HCT116 (cell line): ENCODE results near the gene NOP14. TPM values are rescaled to one million over a fixed set of nuclear protein-coding genes. Genes with fewer than 3 reads are reported as not detected.

Experiments
- ATAC-seq: fragments of 200-7000 bp; cut with Tn5 transposase; 2 replicates; pipeline ENCODE4 v1.9.1; 2020; ENCODE audit warnings: mild to moderate bottlenecking, moderate library complexity
- BruUV-seq: library from RNA; stranded (reverse); fragments of 400-500 nt; replicated peaks from 2 replicates; lab custom pipeline; 2021; lab: Mats Ljungman, UMichigan
- CTCF ChIA-PET: fragments of 300-600 bp; sonication (Branson Sonifier 250); formaldehyde crosslinking; loops from one replicate; lab custom pipeline; 2021; ENCODE audit warnings: antibody characterized with exemption; lab: Charles Lee
- POLR2A ChIA-PET: fragments of 300-600, 350-600 bp; sonication (Branson Sonifier 250); formaldehyde crosslinking; loops from one replicate; lab custom pipeline; 2021; ENCODE audit warnings: antibody characterized with exemption; lab: Charles Lee
- RAD21 ChIA-PET, 2 experiments: fragments of 300-600 bp; sonication (Branson Sonifier 250); formaldehyde crosslinking; loops; one replicate each; lab custom pipeline; 2023; ENCODE audit warnings: low total read pairs in 2 of 2; ENCODE audit not compliant: uncharacterized antibody in 2 of 2, unreplicated experiment in 2 of 2, low non-redundant PET in 1 of 2; lab: Charles Lee
- DNase-seq: peaks from one replicate; pipeline ENCODE4 v3.0.0-alpha.2; 2010; ENCODE audit warnings: low read depth, low spot score
- H2AFZ ChIP-seq: fragments of 200-600 bp; shearing (Covaris generic), sonication (generic); 2 replicates; pipeline ENCODE4 v1.6.1; 2017; ENCODE audit warnings: low read depth, mixed run types, mixed read lengths, antibody characterized with exemption, low read length; ENCODE audit not compliant: poor library complexity, severe bottlenecking
- H3K27ac ChIP-seq: 2 replicates; pipeline ENCODE4 v1.5.1; 2012; ENCODE audit warnings: low read depth, low read length
- H3K27me3 ChIP-seq: fragments of 200-600 bp; sonication (generic); 2 replicates; pipeline ENCODE4 v1.6.1; 2016; ENCODE audit warnings: mixed run types, low read length, mixed read lengths; ENCODE audit not compliant: insufficient read depth
- H3K36me3 ChIP-seq, 2 experiments: fragments of 200-500 bp in 1 of 2; fragments of 200-600 bp in 1 of 2; sonication (Bioruptor generic) in 1 of 2; sonication (generic) in 1 of 2; 2 replicates each; pipeline versions ENCODE4 v1.5.1 to v1.6.1; 2014 to 2016; ENCODE audit warnings: low read length in 2 of 2, inconsistent platforms in 1 of 2, mixed read lengths in 1 of 2, mixed run types in 1 of 2; ENCODE audit not compliant: insufficient read depth in 2 of 2, control insufficient read depth in 1 of 2
- H3K4me1 ChIP-seq, 2 experiments: fragments of 200-600 bp in 1 of 2; sonication (generic) in 1 of 2; 2 replicates each; pipeline versions ENCODE4 v1.5.1 to v1.6.1; 2012 to 2017; ENCODE audit warnings: low read length in 2 of 2, inconsistent platforms in 1 of 2, mild to moderate bottlenecking in 1 of 2, mixed read lengths in 1 of 2, mixed run types in 1 of 2, moderate library complexity in 1 of 2; ENCODE audit not compliant: insufficient read depth in 2 of 2, control insufficient read depth in 1 of 2
- H3K4me2 ChIP-seq: fragments of 200-600 bp; sonication (generic); 2 replicates; pipeline ENCODE4 v1.6.1; 2017; ENCODE audit warnings: mixed run types, low read length, mixed read lengths
- H3K4me3 ChIP-seq, 2 experiments: fragments of 200-600 bp in 1 of 2; sonication (generic) in 1 of 2; replicated peaks in 1 of 2; 2 replicates each; pipeline ENCODE4 v1.5.1; 2011 to 2016; ENCODE audit warnings: low read length in 2 of 2, control low read depth in 1 of 2, low read depth in 1 of 2, mild to moderate bottlenecking in 1 of 2, mixed read lengths in 1 of 2, mixed run types in 1 of 2
- H3K79me2 ChIP-seq: fragments of 200-600 bp; sonication (generic); 2 replicates; pipeline ENCODE4 v1.6.1; 2017; ENCODE audit warnings: mild to moderate bottlenecking, mixed run types, low read length, moderate library complexity, mixed read lengths; ENCODE audit not compliant: insufficient read depth
- H3K9ac ChIP-seq: fragments of 200-600 bp; sonication (generic); 2 replicates; pipeline ENCODE4 v1.6.1; 2016; ENCODE audit warnings: low read length, mixed read lengths
- H3K9me2 ChIP-seq: fragments of 200-600 bp; sonication (generic), shearing (Covaris generic); 2 replicates; pipeline ENCODE4 v1.6.1; 2017; ENCODE audit warnings: mixed run types, mild to moderate bottlenecking, moderate library complexity; ENCODE audit not compliant: insufficient read depth
- H3K9me3 ChIP-seq, 2 experiments: fragments of 200-500 bp in 1 of 2; fragments of 200-600 bp in 1 of 2; sonication (Bioruptor generic) in 1 of 2; sonication (generic) in 1 of 2; 2 replicates each; pipeline ENCODE4 v1.6.1; 2014 to 2017; ENCODE audit warnings: low read length in 2 of 2, mixed read lengths in 2 of 2, inconsistent platforms in 1 of 2, low read depth in 1 of 2, mild to moderate bottlenecking in 1 of 2, mixed run types in 1 of 2, moderate library complexity in 1 of 2; ENCODE audit not compliant: control insufficient read depth in 1 of 2, insufficient read depth in 1 of 2
- H4K20me1 ChIP-seq: fragments of 200-600 bp; sonication (generic), shearing (Covaris generic); 2 replicates; pipeline ENCODE4 v1.6.1; 2017; ENCODE audit warnings: mixed run types, mild to moderate bottlenecking, moderate library complexity; ENCODE audit not compliant: insufficient read depth
- ATF3 ChIP-seq: IDR thresholded peaks from 2 replicates; pipeline ENCODE4 v1.6.1; 2012
- CBX3 ChIP-seq: IDR thresholded peaks from 2 replicates; pipeline ENCODE4 v1.6.1; 2012; ENCODE audit warnings: low read depth
- CEBPB ChIP-seq: IDR thresholded peaks from 2 replicates; pipeline ENCODE4 v1.6.1; 2012; ENCODE audit warnings: low read depth
- CTCF ChIP-seq, 3 experiments: fragments of 200-600 bp in 1 of 3; sonication (generic) in 1 of 3; IDR thresholded peaks in 2 of 3; conservative IDR thresholded peaks in 1 of 3; 2 replicates each; pipeline ENCODE4 v1.5.1; 2012 to 2017; ENCODE audit warnings: low read depth in 2 of 3, low read length in 2 of 3, antibody characterized with exemption in 1 of 3, borderline replicate concordance in 1 of 3, control low read depth in 1 of 3, mild to moderate bottlenecking in 1 of 3, mixed read lengths in 1 of 3, mixed run types in 1 of 3, moderate library complexity in 1 of 3; ENCODE audit not compliant: insufficient read depth in 1 of 3
- ELF1 ChIP-seq: IDR thresholded peaks from 2 replicates; pipeline ENCODE4 v1.6.1; 2012; ENCODE audit warnings: low read depth, borderline replicate concordance
- EZH2 ChIP-seq: fragments of 200-600 bp; sonication (generic); IDR thresholded peaks from 2 replicates; pipeline ENCODE4 v1.6.1; 2017; ENCODE audit warnings: antibody characterized with exemption, mixed run types
- EZH2phosphoT487 ChIP-seq: fragments of 200-600 bp; IDR thresholded peaks from 2 replicates; pipeline ENCODE4 v1.6.1; 2018; ENCODE audit warnings: antibody characterized with exemption, borderline replicate concordance
- MAX ChIP-seq: IDR thresholded peaks from 2 replicates; pipeline ENCODE4 v1.6.1; 2012
- POLR2A ChIP-seq: IDR thresholded peaks from 2 replicates; pipeline ENCODE4 v1.7.0; 2011; ENCODE audit warnings: borderline replicate concordance; ENCODE audit not compliant: insufficient read depth, insufficient read length; ENCODE audit errors: extremely low read depth
- RAD21 ChIP-seq: IDR thresholded peaks from 2 replicates; pipeline ENCODE4 v1.6.1; 2012; ENCODE audit warnings: low read depth, mild to moderate bottlenecking
- SIN3A ChIP-seq: IDR thresholded peaks from 2 replicates; pipeline ENCODE4 v1.6.1; 2012; ENCODE audit warnings: low read depth
- SRF ChIP-seq: IDR thresholded peaks from 2 replicates; pipeline ENCODE4 v1.6.1; 2012; ENCODE audit warnings: low read depth
- YY1 ChIP-seq: IDR thresholded peaks from 2 replicates; pipeline ENCODE4 v1.6.1; 2011; ENCODE audit warnings: low read length, low read depth, moderate library complexity, mild to moderate bottlenecking; ENCODE audit not compliant: insufficient replicate concordance; ENCODE audit errors: extremely low read depth
- ZBTB33 ChIP-seq: IDR thresholded peaks from 2 replicates; pipeline ENCODE4 v1.6.1; 2011; ENCODE audit warnings: mild to moderate bottlenecking, low read length, moderate library complexity; ENCODE audit not compliant: insufficient replicate concordance; ENCODE audit errors: extremely low read depth
- ZNF274 ChIP-seq: fragments of 200-500 bp; sonication (Bioruptor generic); IDR thresholded peaks from 2 replicates; pipeline ENCODE4 v1.6.1; 2014; ENCODE audit warnings: mild to moderate bottlenecking, low read depth, low read length, inconsistent platforms
- intact Hi-C: fragments of 100-400 bp; cut with micrococcal nuclease; formaldehyde crosslinking; loops from 2 replicates; pipeline ENCODE4 v1.10.0; 2022
- total RNA-seq: library from RNA; stranded (reverse); gene quantifications from one replicate; pipeline ENCODE4 v1.2.1, GENCODE V29; 2021; ENCODE audit not compliant: unreplicated experiment

Gene NOP14
- total RNA-seq, 1 experiment from 2014 or later = 67.3 TPM

GRCh38 chr4:2910409-2910808 lies 52.8 kb downstream of the NOP14 start:
- POLR2A ChIA-PET = no interaction called here
- intact Hi-C loops = no loop called here
- CTCF ChIA-PET = no interaction called here

GRCh38 chr4:2909583-2909982 lies 53.6 kb downstream of the NOP14 start:
- POLR2A ChIA-PET = no interaction called here
- H3K79me2 ChIP-seq = no peaks in the 10 kb centered on the region
- DNase-seq (no peak), ATAC-seq (no peak)
- H4K20me1 ChIP-seq = no peaks in the 10 kb centered on the region
- BruUV-seq = no TSS peak
- no peak overlapping the region for H3K9ac ChIP-seq
- no peak overlapping the region for H3K4me2 ChIP-seq
- no peaks in the 10 kb centered on the region for H3K9me2 ChIP-seq
- H3K4me3 ChIP-seq = no peak overlapping the region
- H2AFZ ChIP-seq = no peak overlapping the region
- intact Hi-C loops = no loop called here
- H3K4me1 ChIP-seq = no peaks in the 10 kb centered on the region
- RAD21 ChIA-PET = no interaction called here
- CTCF ChIA-PET = no interaction called here
- H3K27me3 ChIP-seq = no peaks in the 10 kb centered on the region
- H3K36me3 ChIP-seq = peaks cover 28 to 30% of the 10 kb centered on the region in 2 experiments
- H3K27ac ChIP-seq = no peak overlapping the region
- no peaks in the 10 kb centered on the region for H3K9me3 ChIP-seq
- TF ChIP-seq SIN3A (no peak), ATF3 (no peak), SRF (no peak), ZNF274 (no peak), EZH2 (no peak), ELF1 (no peak), MAX (no peak), CEBPB (no peak), CBX3 (no peak), ZBTB33 (no peak), POLR2A (no peak)

More at GRCh38 chr4:2910409-2910808, 52.8 kb downstream of the NOP14 start:
- Histone ChIP-seq H3K4me1 (no peaks in the 10 kb centered on the region), H3K36me3 (peaks cover 27 to 28% of the 10 kb centered on the region in 2 experiments), H3K27ac (no peak overlapping the region), H3K4me3 (no peak overlapping the region), H4K20me1 (no peaks in the 10 kb centered on the region), H3K9me3 (no peaks in the 10 kb centered on the region), H3K9ac (no peak overlapping the region), H3K4me2 (no peak overlapping the region), H3K9me2 (no peaks in the 10 kb centered on the region), H3K27me3 (no peaks in the 10 kb centered on the region), H3K79me2 (no peaks in the 10 kb centered on the region), H2AFZ (no peak overlapping the region)
- BruUV-seq = no TSS peak
- ATAC-seq (peak; percentile 68), DNase-seq (no peak)
- TF ChIP-seq CBX3 (no peak), SRF (no peak), YY1 (no peak), ZNF274 (no peak), RAD21 (no peak), CTCF (IDR thresholded peaks at IDR 0.05 in 2 of 3, conservative IDR thresholded peaks at IDR 0.05 in 1 of 3; ENCODE audit: borderline replicate concordance in 1 of 3, insufficient read depth in 1 of 3, low read depth in 2 of 3, low read length in 2 of 3) (no peak), EZH2phosphoT487 (no peak)
- RAD21 ChIA-PET = no interaction called here
